HepG2 (cell line): ENCODE data around the gene CDK8. TPM values are rescaled to one million over a fixed set of nuclear protein-coding genes. Genes with fewer than 3 reads are reported as not detected.

Source experiments
- ATAC-seq: fragments of 200-7000 bp; cut with Tn5 transposase; 3 replicates; pipeline ENCODE4 v1.9.1; 2020; ENCODE audit warnings: mild to moderate bottlenecking, moderate library complexity
- BruUV-seq: library from RNA; stranded (reverse); fragments of 400-500 nt; replicated peaks from 2 replicates; lab custom pipeline; 2021; lab: Mats Ljungman, UMichigan
- CTCF ChIA-PET: fragments of 300-600 bp; formaldehyde crosslinking; extraction: SDS; loops from one replicate; lab custom pipeline; 2021; ENCODE audit warnings: low total read pairs, inconsistent platforms, low intra/inter-chr PET ratio; lab: Yijun Ruan, JAX
- POLR2A ChIA-PET: fragments of 350-600 bp; sonication (Branson Sonifier 250); formaldehyde crosslinking; loops from one replicate; lab custom pipeline; 2020; ENCODE audit warnings: antibody characterized with exemption, inconsistent platforms; lab: Yijun Ruan, JAX
- DNase-seq: peaks from one replicate; pipeline ENCODE4 v3.0.0-alpha.2; 2015; ENCODE audit warnings: low spot score
- FAIRE-seq: peaks from 3 replicates; lab custom pipeline; 2011; peaks lifted over from hg19 to GRCh38; lab: Jason Lieb, UNC
- H2AFZ ChIP-seq: one replicate; pipeline ENCODE4 v1.6.1; 2011; ENCODE audit warnings: low read length, inconsistent platforms
- H3K27ac ChIP-seq: fragments of 300-600 bp; 3 replicates; pipeline ENCODE4 v1.8.0; 2011; ENCODE audit warnings: mixed run types, mild to moderate bottlenecking, mixed read lengths, low read length, inconsistent platforms; ENCODE audit not compliant: insufficient read depth; ENCODE audit errors: extremely low read length
- H3K27me3 ChIP-seq, 2 experiments: fragments of 200-600 bp in 1 of 2; 2 replicates in 1 of 2; 3 replicates in 1 of 2; pipeline versions ENCODE4 v1.6.0 to v1.8.0; 2011; ENCODE audit warnings: low read length in 2 of 2, mild to moderate bottlenecking in 2 of 2, moderate library complexity in 2 of 2, inconsistent platforms in 1 of 2; ENCODE audit not compliant: insufficient read depth in 2 of 2, control insufficient read depth in 1 of 2
- H3K36me3 ChIP-seq, 2 experiments: fragments of 200-600 bp in 1 of 2; replicated peaks in 1 of 2; 2 replicates in 1 of 2; 3 replicates in 1 of 2; pipeline versions ENCODE4 v1.5.1 to v1.8.0; 2011; ENCODE audit warnings: low read length in 2 of 2, inconsistent platforms in 1 of 2; ENCODE audit not compliant: insufficient read depth in 2 of 2, control insufficient read depth in 1 of 2
- H3K4me1 ChIP-seq: 2 replicates; pipeline ENCODE4 v1.5.1; 2012; ENCODE audit warnings: low read length, inconsistent platforms; ENCODE audit not compliant: insufficient read depth
- H3K4me2 ChIP-seq: 2 replicates; pipeline ENCODE4 v1.6.0; 2011; ENCODE audit warnings: low read depth, low read length, inconsistent platforms
- H3K4me3 ChIP-seq, 3 experiments: fragments of 200-600 bp in 1 of 3; sonication (generic), shearing (Covaris generic) in 1 of 3; replicated peaks in 1 of 3; 2 replicates each; pipeline ENCODE4 v1.5.1; 2011 to 2016; ENCODE audit warnings: low read length in 3 of 3, inconsistent platforms in 2 of 3, low read depth in 2 of 3, mild to moderate bottlenecking in 2 of 3, control low read depth in 1 of 3, mixed read lengths in 1 of 3; ENCODE audit not compliant: insufficient read depth in 1 of 3
- H3K79me2 ChIP-seq: one replicate; pipeline ENCODE4 v1.6.1; 2011; ENCODE audit warnings: low read length, inconsistent platforms; ENCODE audit not compliant: insufficient read depth
- H3K9ac ChIP-seq: 2 replicates; pipeline ENCODE4 v1.6.0; 2011; ENCODE audit warnings: mild to moderate bottlenecking, low read depth, low read length, inconsistent platforms; ENCODE audit not compliant: insufficient read depth
- H3K9me3 ChIP-seq: 2 replicates; pipeline ENCODE4 v1.5.1; 2012; ENCODE audit warnings: mild to moderate bottlenecking, low read length
- H4K20me1 ChIP-seq: 2 replicates; pipeline ENCODE4 v1.6.0; 2011; ENCODE audit warnings: inconsistent platforms, mild to moderate bottlenecking, low read length, moderate library complexity; ENCODE audit not compliant: insufficient read depth
- AGO1 ChIP-seq: fragments of 200-400 bp; formaldehyde crosslinking; IDR thresholded peaks from 2 replicates; pipeline ENCODE4 v1.6.1; 2017; ENCODE audit warnings: mild to moderate bottlenecking, low read depth, low read length, moderate library complexity; ENCODE audit not compliant: poor library complexity, severe bottlenecking
- HDAC2 ChIP-seq: sonication (generic); formaldehyde crosslinking; IDR thresholded peaks from 2 replicates; pipeline ENCODE4 v1.4.0; 2020; ENCODE audit warnings: missing genetic modification reagents
- RORA ChIP-seq: sonication (generic); formaldehyde crosslinking; IDR thresholded peaks from 2 replicates; pipeline ENCODE4 v1.5.0; 2020; ENCODE audit warnings: mild to moderate bottlenecking, missing genetic modification reagents, moderate library complexity
- SKIL ChIP-seq: sonication (generic); formaldehyde crosslinking; IDR thresholded peaks from 2 replicates; pipeline ENCODE4 v1.8.0; 2022; ENCODE audit warnings: missing genetic modification reagents, mild to moderate bottlenecking, moderate library complexity, borderline replicate concordance
- SMAD3 ChIP-seq: sonication (generic); formaldehyde crosslinking; IDR thresholded peaks from 2 replicates; pipeline ENCODE4 v1.4.0; 2020; ENCODE audit warnings: missing genetic modification reagents
- YEATS4 ChIP-seq: sonication (generic); formaldehyde crosslinking; IDR thresholded peaks from 2 replicates; pipeline ENCODE4 v1.4.0; 2020; ENCODE audit warnings: missing genetic modification reagents, borderline replicate concordance
- ZKSCAN1 ChIP-seq: fragments of 150-350 bp; IDR thresholded peaks from 2 replicates; pipeline ENCODE4 v1.6.1; 2014; ENCODE audit warnings: low read length
- ZNF296 ChIP-seq: sonication (generic); formaldehyde crosslinking; conservative IDR thresholded peaks from 2 replicates; pipeline ENCODE4 v1.5.0; 2020; ENCODE audit warnings: mild to moderate bottlenecking, missing genetic modification reagents
- ZNF318 ChIP-seq: sonication (generic); formaldehyde crosslinking; IDR thresholded peaks from 2 replicates; pipeline ENCODE4 v1.4.0; 2020; ENCODE audit warnings: mild to moderate bottlenecking, missing genetic modification reagents
- ZNF629 ChIP-seq: sonication (generic); formaldehyde crosslinking; conservative IDR thresholded peaks from 2 replicates; pipeline ENCODE4 v1.5.0; 2020; ENCODE audit warnings: missing genetic modification reagents
- ZNF672 ChIP-seq: sonication (generic); formaldehyde crosslinking; IDR thresholded peaks from 2 replicates; pipeline ENCODE4 v1.8.1; 2022; ENCODE audit warnings: missing genetic modification reagents
- ZNF850 ChIP-seq: sonication (generic); formaldehyde crosslinking; conservative IDR thresholded peaks from 2 replicates; pipeline ENCODE4 v1.9.0; 2021; ENCODE audit warnings: mild to moderate bottlenecking, missing genetic modification reagents
- WGBS: methylation state at CpG from one replicate; pipeline ENCODE4 v1.1.6; 2017; ENCODE audit warnings: low lambda C conversion rate; 5-methylcytosine and 5-hydroxymethylcytosine counted together
- in situ Hi-C: cut with HindIII; loops from 2 replicates; pipeline ENCODE4 v1.10.0; 2017; ENCODE audit warnings: low pct_unique_long_range_greater_than_20kb; ENCODE audit not compliant: extremely low pct_ligation_motif_present
- intact Hi-C: fragments of 100-400 bp; cut with micrococcal nuclease; formaldehyde crosslinking; loops from one replicate; pipeline ENCODE4 v1.10.0; 2022; ENCODE audit not compliant: unreplicated experiment
- polyA plus RNA-seq, 8 experiments: library from polyadenylated mRNA; depleted of rRNA in 3 of 8; stranded (reverse) in 7 of 8; unstranded in 1 of 8; fragments of >200 nt; fragmentation: Illumina TruSeq in 4 of 8; extraction: Trizol in 4 of 8; gene quantifications; 2 replicates each; pipeline versions ENCODE4 v1.2.1 to v1.2.3, GENCODE V29; 2011 to 2016; ENCODE audit warnings: low read depth in 4 of 8, missing spikeins in 1 of 8, mixed read lengths in 1 of 8; ENCODE audit not compliant: insufficient read depth in 1 of 8
- total RNA-seq, 5 experiments: library from RNA; depleted of rRNA; stranded (reverse); fragments of >200 nt; fragmentation: Illumina TruSeq; extraction: Trizol; gene quantifications; 2 replicates each; pipeline ENCODE4 v1.2.3, GENCODE V29; 2016; ENCODE audit warnings: low read depth in 1 of 5
- TF ChIP-seq, protein P1 (sequence below): sonication (generic); formaldehyde crosslinking; IDR thresholded peaks from 2 replicates; pipeline ENCODE4 v1.5.1; 2020; ENCODE audit warnings: missing genetic modification reagents, mild to moderate bottlenecking, borderline replicate concordance

CDK8 gene
- total and polyA plus RNA-seq, 2 of the 13 experiments (the other 11 are each of a cell fraction or from before 2014, with no cell fraction given) = 15.8 to 16.4 TPM

DNA sequence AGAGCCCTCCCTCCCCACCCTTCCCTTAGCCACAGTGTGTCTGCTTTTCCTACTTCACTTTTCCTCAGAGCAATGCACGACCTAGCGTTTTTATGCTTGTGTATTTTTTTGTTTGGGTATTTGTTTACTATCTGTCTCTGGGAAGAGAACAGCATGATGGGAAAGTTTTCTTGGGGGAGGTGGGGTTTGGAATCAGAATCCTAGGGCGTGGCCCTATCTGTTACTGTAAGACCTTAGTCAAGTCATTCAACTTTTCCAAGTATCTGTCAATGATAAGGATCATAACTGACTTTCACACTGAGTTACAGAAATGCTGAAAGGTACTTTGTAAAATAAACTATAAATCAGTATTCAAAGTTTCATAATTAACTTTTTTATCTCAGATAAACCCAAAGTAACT lies 157.3 kb downstream of the CDK8 start:
- TF ChIP-seq AGO1 (no peak), HDAC2 (CRISPR knock-in tag) (no peak), ZNF629 (no peak), RORA (no peak), SKIL (CRISPR knock-in tag) (no peak), ZNF672 (CRISPR knock-in tag) (no peak), YEATS4 (CRISPR knock-in tag) (no peak), ZNF296 (CRISPR knock-in tag) (no peak), ZNF318 (CRISPR knock-in tag) (no peak), ZNF850 (CRISPR knock-in tag) (no peak), SMAD3 (CRISPR knock-in tag) (no peak), ZKSCAN1 (no peak)
- TF ChIP-seq, protein P1, sequence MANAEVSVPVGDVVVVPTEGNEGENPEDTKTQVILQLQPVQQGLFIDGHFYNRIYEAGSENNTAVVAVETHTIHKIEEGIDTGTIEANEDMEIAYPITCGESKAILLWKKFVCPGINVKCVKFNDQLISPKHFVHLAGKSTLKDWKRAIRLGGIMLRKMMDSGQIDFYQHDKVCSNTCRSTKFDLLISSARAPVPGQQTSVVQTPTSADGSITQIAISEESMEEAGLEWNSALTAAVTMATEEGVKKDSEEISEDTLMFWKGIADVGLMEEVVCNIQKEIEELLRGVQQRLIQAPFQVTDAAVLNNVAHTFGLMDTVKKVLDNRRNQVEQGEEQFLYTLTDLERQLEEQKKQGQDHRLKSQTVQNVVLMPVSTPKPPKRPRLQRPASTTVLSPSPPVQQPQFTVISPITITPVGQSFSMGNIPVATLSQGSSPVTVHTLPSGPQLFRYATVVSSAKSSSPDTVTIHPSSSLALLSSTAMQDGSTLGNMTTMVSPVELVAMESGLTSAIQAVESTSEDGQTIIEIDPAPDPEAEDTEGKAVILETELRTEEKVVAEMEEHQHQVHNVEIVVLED (CRISPR knock-in tag) = no peak
- 65% methylated on average over 3 of the region's 3 CpGs for WGBS
- H4K20me1 ChIP-seq = no peaks in the 10 kb centered on the region
- H3K4me1 ChIP-seq = peaks cover 22% of the 10 kb centered on the region
- H3K9ac ChIP-seq = no peak overlapping the region
- no peak overlapping the region for H3K27ac ChIP-seq
- in situ Hi-C loops (no loop called here), intact Hi-C loops (no loop called here)
- no peaks in the 10 kb centered on the region for H3K27me3 ChIP-seq
- no peaks in the 10 kb centered on the region for H3K9me3 ChIP-seq
- no peaks in the 10 kb centered on the region for H3K79me2 ChIP-seq
- no TSS peak for BruUV-seq
- POLR2A ChIA-PET = interaction anchor here (0.6 kb wide), 1 partner anchor 101 kb away, joined by 3 read pairs; no protein-coding TSS in a partner anchor
- no peak overlapping the region for H2AFZ ChIP-seq
- FAIRE-seq = no peak
- DNase-seq = no peak
- H3K4me2 ChIP-seq = no peak overlapping the region
- ATAC-seq = no peak
- H3K4me3 ChIP-seq = no peak overlapping the region
- CTCF ChIA-PET = no interaction called here
- 0 out of 5 replicates have a peak, but pooled peaks cover 0 to 1% of the 10 kb centered on the region in 2 experiments for H3K36me3 ChIP-seq
